NCI-H2227 (cell line): ENCODE data around the gene PGM2.
"Not testable (repeated sequence)": the region's sequence is repeated elsewhere in the genome, so short reads cannot be mapped to it uniquely, and the experiment has no call there.

Experiments used
- DNase-seq: peaks from one replicate; lab custom pipeline; 2025; ENCODE audit not compliant: unreplicated experiment; lab: John Stamatoyannopoulos, UW

PGM2 gene

GRCh38 chr4:37816719-37817118 is 9.8 kb upstream of the PGM2 start:
- DNase-seq = no peak

GRCh38 chr4:37818752-37819151 is 7.7 kb upstream of the PGM2 start:
- no peak for DNase-seq

- DNase-seq = not testable (repeated sequence)
Observed at GRCh38 chr4:37820458-37820857, 6.0 kb upstream of the PGM2 start.

GRCh38 chr4:37821953-37822605 is 4.4 kb upstream of the PGM2 start:
- no peak for DNase-seq

GRCh38 chr4:37825501-37825900 is 985 bp upstream of the PGM2 start:
- DNase-seq = not testable (repeated sequence)

GRCh38 chr4:37825968-37826294 is 555 bp upstream of the PGM2 start:
- peak; percentile 43 for DNase-seq

- DNase-seq = no peak
Observed at GRCh38 chr4:37827030-37827685, 672 bp downstream of the PGM2 start.

- no peak for DNase-seq
Observed at GRCh38 chr4:37827802-37828321, 1.4 kb downstream of the PGM2 start.

GRCh38 chr4:37828843-37829242 is 2.4 kb downstream of the PGM2 start:
- no peak for DNase-seq

GRCh38 chr4:37830640-37831039 is 4.2 kb downstream of the PGM2 start:
- no peak for DNase-seq

- no peak for DNase-seq
Observed at GRCh38 chr4:37835031-37835430, 8.5 kb downstream of the PGM2 start.

- no peak for DNase-seq
Observed at GRCh38 chr4:37835806-37836205, 9.3 kb downstream of the PGM2 start.

GRCh38 chr4:37836274-37836673 is 9.8 kb downstream of the PGM2 start:
- no peak for DNase-seq

GRCh38 chr4:37836838-37837440 is 10.5 kb downstream of the PGM2 start:
- DNase-seq = no peak

GRCh38 chr4:37837446-37837845 is 11.0 kb downstream of the PGM2 start:
- DNase-seq = no peak

GRCh38 chr4:37839426-37839825 is 12.9 kb downstream of the PGM2 start:
- no peak for DNase-seq

GRCh38 chr4:37844204-37844603 is 17.7 kb downstream of the PGM2 start:
- DNase-seq = no peak

GRCh38 chr4:37845201-37845600 is 18.7 kb downstream of the PGM2 start:
- no peak for DNase-seq

GRCh38 chr4:37847311-37847884 is 20.9 kb downstream of the PGM2 start:
- no peak for DNase-seq

GRCh38 chr4:37852376-37852775 is 25.9 kb downstream of the PGM2 start:
- DNase-seq = no peak

- DNase-seq = no peak
Observed at GRCh38 chr4:37858112-37858511, 31.6 kb downstream of the PGM2 start.

GRCh38 chr4:37858872-37859271 is 32.4 kb downstream of the PGM2 start:
- DNase-seq = no peak
